ENCODE measurements around the gene SLC10A3. TPM values are rescaled to one million over a fixed set of nuclear protein-coding genes. Genes with fewer than 3 reads are reported as not detected.

The SLC10A3 gene
- total and polyA plus RNA-seq, 5 donors from 2014 or later: 18.4 to 40.2 (median 35.8) TPM

- H3K9me3 ChIP-seq (ENCODE audit: control insufficient read depth in 2 of 2, low read length in 2 of 2): no peaks in the 10 kb centered on the region
- H3K36me3 Mint-ChIP-seq: no peaks in the 10 kb centered on the region
- H3K27me3 ChIP-seq (ENCODE audit: control insufficient read depth, insufficient read depth, low read length): no peaks in the 10 kb centered on the region
- H3K4me3 ChIP-seq (ENCODE audit: low read depth, low read length): peak within 1 kb of the TSS; percentile 68
- DNase-seq (peak; percentile 57 to 75 (median 61)), ATAC-seq (ENCODE audit: low read depth in 2 of 2) (peak; percentile 79 to 80)
- H3K4me3 Mint-ChIP-seq: peak within 1 kb of the TSS; percentile 92 to 97 (median 93)
- peaks cover 5% of the 10 kb centered on the region for H3K36me3 ChIP-seq (ENCODE audit: control insufficient read depth, insufficient read depth, low read length)
- H3K27ac Mint-ChIP-seq: peak within 1 kb of the TSS; percentile 84 to 99 (median 94)
- H3K27me3 Mint-ChIP-seq: peaks cover 4% of the 10 kb centered on the region
- peaks cover 3 to 25% (median 7%) of the 10 kb centered on the region in 4 donors for H3K4me1 Mint-ChIP-seq
- H3K9me3 Mint-ChIP-seq: no peaks in the 10 kb centered on the region
- H3K27ac ChIP-seq (ENCODE audit: insufficient read depth, low read length, poor library complexity, severe bottlenecking): peak within 1 kb of the TSS; percentile 47
- H3K4me1 ChIP-seq (ENCODE audit: control insufficient read depth, insufficient read depth, low read length, poor library complexity, severe bottlenecking): peaks cover 15% of the 10 kb centered on the region
Measured at GRCh38 chrX:154458116-154458953, 32.1 kb downstream of the SLC10A3 start, which contains the start of gene PLXNA3. Gene PLXNA3 (plus strand): TSS chrX:154458281. CDS start chrX:154460184, 1,903 bp downstream.

- Mint-ChIP-seq H3K9me3 (no peaks in the 10 kb centered on the region), H3K36me3 (no peaks in the 10 kb centered on the region), H3K4me1 (peaks cover 3 to 21% (median 7%) of the 10 kb centered on the region in 4 donors), H3K27me3 (peaks cover 4% of the 10 kb centered on the region), H3K4me3 (peak overlapping the region; percentile 92 to 97 (median 93)), H3K27ac (peak overlapping the region; percentile 78 to 99 (median 94))
- DNase-seq: peak; percentile 63 to 71 (median 71)
- Histone ChIP-seq H3K4me3 (ENCODE audit: low read depth, low read length) (no peak overlapping the region), H3K4me1 (ENCODE audit: control insufficient read depth, insufficient read depth, low read length, poor library complexity, severe bottlenecking) (peaks cover 15% of the 10 kb centered on the region), H3K9me3 (ENCODE audit: control insufficient read depth in 2 of 2, low read length in 2 of 2) (no peaks in the 10 kb centered on the region), H3K36me3 (ENCODE audit: control insufficient read depth, insufficient read depth, low read length) (peaks cover 5% of the 10 kb centered on the region), H3K27ac (ENCODE audit: insufficient read depth, low read length, poor library complexity, severe bottlenecking) (peak overlapping the region; percentile 33), H3K27me3 (ENCODE audit: control insufficient read depth, insufficient read depth, low read length) (no peaks in the 10 kb centered on the region)
- ATAC-seq (ENCODE audit: low read depth in 2 of 2): peak; percentile 63 to 69
Measured at GRCh38 chrX:154457491-154458115, 32.8 kb downstream of the SLC10A3 start.

DNA sequence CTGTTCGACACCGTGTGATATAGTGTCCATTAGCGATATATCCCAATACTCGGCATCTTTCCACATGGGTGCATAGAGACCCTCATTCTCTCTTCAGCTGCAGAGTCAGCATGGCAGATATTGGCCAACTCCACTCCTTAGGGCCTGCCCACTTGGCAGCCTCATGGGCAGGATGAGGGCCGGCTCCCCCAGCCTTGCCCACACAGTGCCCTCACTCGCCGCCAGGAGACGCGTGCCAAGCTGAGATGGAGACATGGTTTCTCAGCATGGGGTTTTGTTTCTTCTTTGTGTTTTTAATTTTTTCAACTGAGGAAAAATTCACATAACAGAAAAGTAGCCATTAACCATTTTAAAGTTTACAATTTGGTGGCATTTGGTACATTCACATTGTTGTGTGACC, 37.6 kb downstream of the SLC10A3 start:
- Histone ChIP-seq H3K9me3 (ENCODE audit: control insufficient read depth in 2 of 2, low read length in 2 of 2) (no peaks in the 10 kb centered on the region), H3K36me3 (ENCODE audit: control insufficient read depth, insufficient read depth, low read length) (peaks cover 9% of the 10 kb centered on the region), H3K4me3 (ENCODE audit: low read depth, low read length) (no peak overlapping the region), H3K27me3 (ENCODE audit: control insufficient read depth, insufficient read depth, low read length) (no peaks in the 10 kb centered on the region), H3K4me1 (ENCODE audit: control insufficient read depth, insufficient read depth, low read length, poor library complexity, severe bottlenecking) (peaks cover 5% of the 10 kb centered on the region), H3K27ac (ENCODE audit: insufficient read depth, low read length, poor library complexity, severe bottlenecking) (no peak overlapping the region)
- ATAC-seq (ENCODE audit: low read depth in 2 of 2) (no peak), DNase-seq (no peak)
- no peak overlapping the region for H3K27ac Mint-ChIP-seq
- H3K4me3 Mint-ChIP-seq: no peak overlapping the region
- H3K4me1 Mint-ChIP-seq: peaks cover 3 to 7% (median 5%) of the 10 kb centered on the region in 4 donors
- no peaks in the 10 kb centered on the region for H3K36me3 Mint-ChIP-seq
- peaks cover 4% of the 10 kb centered on the region for H3K27me3 Mint-ChIP-seq
- peaks cover 0 to 1% (median 0%) of the 10 kb centered on the region in 7 donors for H3K9me3 Mint-ChIP-seq

GRCh38 chrX:154450312-154450711, 40.1 kb downstream of the SLC10A3 start:
- Mint-ChIP-seq H3K4me3 (no peak overlapping the region), H3K27me3 (no peaks in the 10 kb centered on the region), H3K4me1 (peaks cover 0 to 7% (median 3%) of the 10 kb centered on the region in 4 donors), H3K27ac (no peak overlapping the region), H3K9me3 (peaks cover 0 to 1% (median 0%) of the 10 kb centered on the region in 7 donors), H3K36me3 (peaks cover 3% of the 10 kb centered on the region)
- Histone ChIP-seq H3K9me3 (ENCODE audit: control insufficient read depth in 2 of 2, low read length in 2 of 2) (no peaks in the 10 kb centered on the region), H3K27me3 (ENCODE audit: control insufficient read depth, insufficient read depth, low read length) (no peaks in the 10 kb centered on the region), H3K27ac (ENCODE audit: insufficient read depth, low read length, poor library complexity, severe bottlenecking) (no peak overlapping the region), H3K36me3 (ENCODE audit: control insufficient read depth, insufficient read depth, low read length) (peaks cover 9% of the 10 kb centered on the region), H3K4me1 (ENCODE audit: control insufficient read depth, insufficient read depth, low read length, poor library complexity, severe bottlenecking) (peaks cover under 1% of the 10 kb centered on the region), H3K4me3 (ENCODE audit: low read depth, low read length) (no peak overlapping the region)
- no peak for ATAC-seq (ENCODE audit: low read depth in 2 of 2)
- no peak for DNase-seq

DNA sequence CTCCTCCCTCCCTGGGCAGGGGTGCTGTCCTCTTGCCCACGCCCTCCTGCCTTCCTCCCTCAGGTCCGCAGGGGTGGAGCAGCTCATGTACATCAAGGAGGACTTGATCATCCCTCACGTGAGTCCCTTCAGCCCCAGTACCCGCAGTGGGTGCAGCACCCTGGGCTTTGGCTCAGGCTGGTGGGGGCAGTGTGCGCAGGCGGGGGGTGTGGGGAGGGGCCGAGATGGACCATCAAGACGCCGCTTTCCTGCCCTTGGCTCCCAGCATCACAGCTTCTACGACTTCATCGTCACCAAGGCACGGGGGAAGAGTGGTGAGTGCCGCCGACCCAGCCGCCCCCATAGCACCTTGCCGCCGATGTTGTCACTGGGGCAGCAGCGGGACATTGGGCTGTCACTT, 40.8 kb downstream of the SLC10A3 start:
- Histone ChIP-seq H3K9me3 (ENCODE audit: control insufficient read depth in 2 of 2, low read length in 2 of 2) (no peaks in the 10 kb centered on the region), H3K36me3 (ENCODE audit: control insufficient read depth, insufficient read depth, low read length) (peaks cover 9% of the 10 kb centered on the region), H3K27me3 (ENCODE audit: control insufficient read depth, insufficient read depth, low read length) (no peaks in the 10 kb centered on the region), H3K4me1 (ENCODE audit: control insufficient read depth, insufficient read depth, low read length, poor library complexity, severe bottlenecking) (peaks cover 6% of the 10 kb centered on the region), H3K4me3 (ENCODE audit: low read depth, low read length) (no peak overlapping the region), H3K27ac (ENCODE audit: insufficient read depth, low read length, poor library complexity, severe bottlenecking) (no peak overlapping the region)
- H3K4me1 Mint-ChIP-seq: peaks cover 0 to 9% (median 3%) of the 10 kb centered on the region in 4 donors
- DNase-seq (no peak), ATAC-seq (ENCODE audit: low read depth in 2 of 2) (no peak)
- H3K36me3 Mint-ChIP-seq: peaks cover 3% of the 10 kb centered on the region
- H3K9me3 Mint-ChIP-seq: peaks cover 0 to 1% (median 0%) of the 10 kb centered on the region in 7 donors
- H3K27me3 Mint-ChIP-seq: no peaks in the 10 kb centered on the region
- H3K4me3 Mint-ChIP-seq: no peak overlapping the region
- no peak overlapping the region for H3K27ac Mint-ChIP-seq

- H3K27ac Mint-ChIP-seq: no peak overlapping the region
- H3K27me3 ChIP-seq (ENCODE audit: control insufficient read depth, insufficient read depth, low read length): no peaks in the 10 kb centered on the region
- ATAC-seq (ENCODE audit: low read depth in 2 of 2) (no peak), DNase-seq (no peak)
- H3K36me3 Mint-ChIP-seq: peaks cover 3% of the 10 kb centered on the region
- H3K4me3 Mint-ChIP-seq: no peak overlapping the region
- no peak overlapping the region for H3K27ac ChIP-seq (ENCODE audit: insufficient read depth, low read length, poor library complexity, severe bottlenecking)
- H3K9me3 Mint-ChIP-seq: peaks cover 0 to 1% (median 0%) of the 10 kb centered on the region in 7 donors
- H3K27me3 Mint-ChIP-seq: no peaks in the 10 kb centered on the region
- no peak overlapping the region for H3K4me3 ChIP-seq (ENCODE audit: low read depth, low read length)
- no peaks in the 10 kb centered on the region for H3K9me3 ChIP-seq (ENCODE audit: control insufficient read depth in 2 of 2, low read length in 2 of 2)
- H3K4me1 ChIP-seq (ENCODE audit: control insufficient read depth, insufficient read depth, low read length, poor library complexity, severe bottlenecking): peaks cover 13% of the 10 kb centered on the region
- H3K4me1 Mint-ChIP-seq: peaks cover 0 to 11% (median 0%) of the 10 kb centered on the region in 4 donors
- H3K36me3 ChIP-seq (ENCODE audit: control insufficient read depth, insufficient read depth, low read length): peaks cover 9% of the 10 kb centered on the region
Measured at GRCh38 chrX:154448484-154448883, 41.9 kb downstream of the SLC10A3 start.

DNA sequence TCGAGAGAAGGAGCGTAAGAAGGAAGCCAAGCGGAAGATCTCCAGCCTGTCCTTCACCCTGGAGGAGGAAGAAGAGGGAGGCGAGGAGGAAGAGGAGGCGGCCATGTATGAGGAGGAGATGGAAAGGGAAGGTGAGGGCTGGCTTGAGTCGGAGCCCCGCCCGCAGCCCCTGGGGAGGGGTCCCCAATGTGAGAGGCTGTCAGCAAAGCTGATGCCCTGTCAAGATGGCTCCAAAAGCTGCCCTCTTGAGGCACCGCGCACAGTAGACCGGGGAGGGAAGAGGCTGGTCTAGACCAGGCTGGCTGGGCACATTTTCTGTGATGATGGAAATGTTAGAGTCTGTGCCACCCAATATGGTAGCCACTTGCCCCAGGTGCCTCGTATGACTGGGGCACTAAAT, 44.0 kb downstream of the SLC10A3 start:
- no peaks in the 10 kb centered on the region for H3K27me3 Mint-ChIP-seq

More for the DNA sequence above, 44.0 kb downstream of the SLC10A3 start:
- H3K4me3 ChIP-seq (ENCODE audit: low read depth, low read length): no peak overlapping the region
- no peak for ATAC-seq (ENCODE audit: low read depth in 2 of 2)
- H3K36me3 ChIP-seq (ENCODE audit: control insufficient read depth, insufficient read depth, low read length): peaks cover 16% of the 10 kb centered on the region
- DNase-seq: no peak
- peaks cover 27% of the 10 kb centered on the region for H3K4me1 ChIP-seq (ENCODE audit: control insufficient read depth, insufficient read depth, low read length, poor library complexity, severe bottlenecking)
- H3K4me1 Mint-ChIP-seq: peaks cover 0 to 29% (median 5%) of the 10 kb centered on the region in 4 donors
- H3K4me3 Mint-ChIP-seq: peak overlapping the region in 2 of 4 donors; percentile 27 to 34
- peak overlapping the region in 1 of 3 donors; percentile 15 for H3K27ac Mint-ChIP-seq
- no peaks in the 10 kb centered on the region for H3K27me3 ChIP-seq (ENCODE audit: control insufficient read depth, insufficient read depth, low read length)
- H3K36me3 Mint-ChIP-seq: peaks cover 7% of the 10 kb centered on the region
- H3K9me3 ChIP-seq (ENCODE audit: control insufficient read depth in 2 of 2, low read length in 2 of 2): no peaks in the 10 kb centered on the region
- no peak overlapping the region for H3K27ac ChIP-seq (ENCODE audit: insufficient read depth, low read length, poor library complexity, severe bottlenecking)
- H3K9me3 Mint-ChIP-seq: no peaks in the 10 kb centered on the region

Measured in CD4-positive, CD25-positive, alpha-beta regulatory T cell (primary cell).